HCT116 (cell line): Measurements from ENCODE around the gene MMP10.
"Not testable (repeated sequence)": the region's sequence is repeated elsewhere in the genome, so short reads cannot be mapped to it uniquely, and the experiment has no call there.

Experiments used
- EGR1 ChIP-seq: IDR thresholded peaks from 2 replicates; pipeline ENCODE4 v1.6.1; 2012; ENCODE audit warnings: low read depth
- EZH2phosphoT487 ChIP-seq: fragments of 200-600 bp; IDR thresholded peaks from 2 replicates; pipeline ENCODE4 v1.6.1; 2018; ENCODE audit warnings: antibody characterized with exemption, borderline replicate concordance
- FOSL1 ChIP-seq: IDR thresholded peaks from 2 replicates; pipeline ENCODE4 v1.6.1; 2012; ENCODE audit warnings: low read depth
- POLR2A ChIP-seq: IDR thresholded peaks from 2 replicates; pipeline ENCODE4 v1.7.0; 2011; ENCODE audit warnings: borderline replicate concordance; ENCODE audit not compliant: insufficient read depth, insufficient read length; ENCODE audit errors: extremely low read depth
- POLR2AphosphoS5 ChIP-seq: IDR thresholded peaks from 2 replicates; pipeline ENCODE4 v1.6.1; 2011; ENCODE audit warnings: mild to moderate bottlenecking, low read depth, low read length, moderate library complexity
- SIN3A ChIP-seq: IDR thresholded peaks from 2 replicates; pipeline ENCODE4 v1.6.1; 2012; ENCODE audit warnings: low read depth
- SRF ChIP-seq: IDR thresholded peaks from 2 replicates; pipeline ENCODE4 v1.6.1; 2012; ENCODE audit warnings: low read depth
- TCF7L2 ChIP-seq: IDR thresholded peaks from 2 replicates; pipeline ENCODE4 v1.7.0; 2011; ENCODE audit warnings: borderline replicate concordance, inconsistent platforms; ENCODE audit not compliant: insufficient read depth, insufficient read length; ENCODE audit errors: extremely low read depth
- YY1 ChIP-seq: IDR thresholded peaks from 2 replicates; pipeline ENCODE4 v1.6.1; 2011; ENCODE audit warnings: low read length, low read depth, moderate library complexity, mild to moderate bottlenecking; ENCODE audit not compliant: insufficient replicate concordance; ENCODE audit errors: extremely low read depth
- TF ChIP-seq, protein P1 (sequence below), 3 experiments: fragments of 200-600 bp in 1 of 3; sonication (generic) in 1 of 3; IDR thresholded peaks in 2 of 3; conservative IDR thresholded peaks in 1 of 3; 2 replicates each; pipeline ENCODE4 v1.5.1; 2012 to 2017; ENCODE audit warnings: low read depth in 2 of 3, low read length in 2 of 3, antibody characterized with exemption in 1 of 3, borderline replicate concordance in 1 of 3, control low read depth in 1 of 3, mild to moderate bottlenecking in 1 of 3, mixed read lengths in 1 of 3, mixed run types in 1 of 3, moderate library complexity in 1 of 3; ENCODE audit not compliant: insufficient read depth in 1 of 3
- TF ChIP-seq, protein P2 (sequence below): IDR thresholded peaks from 2 replicates; pipeline ENCODE4 v1.6.1; 2012
- TF ChIP-seq, protein P3 (sequence below): IDR thresholded peaks from 2 replicates; pipeline ENCODE4 v1.6.1; 2012; ENCODE audit warnings: low read depth

DNA sequence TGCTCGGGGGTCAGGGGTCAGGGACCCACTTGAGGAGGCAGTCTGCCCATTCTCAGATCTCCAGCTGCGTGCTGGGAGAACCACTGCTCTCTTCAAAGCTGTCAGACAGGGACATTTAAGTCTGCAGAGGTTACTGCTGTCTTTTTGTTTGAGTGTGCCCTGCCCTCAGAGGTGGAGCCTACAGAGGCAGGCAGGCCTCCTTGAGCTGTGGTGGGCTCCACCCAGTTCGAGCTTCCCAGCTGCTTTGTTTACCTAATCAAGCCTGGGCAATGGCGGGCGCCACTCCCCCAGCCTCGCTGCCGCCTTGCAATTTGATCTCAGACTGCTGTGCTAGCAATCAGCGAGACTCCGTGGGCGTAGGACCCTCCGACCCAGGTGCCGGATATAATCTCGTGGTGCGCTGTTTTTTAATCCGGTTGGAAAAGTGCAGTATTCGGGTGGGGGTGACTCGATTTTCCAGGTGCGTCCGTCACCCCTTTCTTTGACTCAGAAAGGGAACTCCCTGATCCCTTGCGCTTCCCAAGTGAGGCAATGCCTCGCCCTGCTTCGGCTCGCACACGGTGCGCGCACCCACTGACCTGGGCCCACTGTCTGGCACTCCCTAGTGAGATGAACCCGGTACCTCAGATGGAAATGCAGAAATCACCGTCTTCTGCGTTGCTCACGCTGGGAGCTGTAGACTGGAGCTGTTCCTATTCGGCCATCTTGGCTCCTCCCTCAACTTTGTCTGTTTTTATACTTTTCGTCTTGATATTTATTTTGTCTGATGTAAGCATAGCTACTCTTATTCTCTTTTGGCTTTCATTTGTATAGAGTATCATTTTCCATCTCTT is 33.5 kb downstream of the MMP10 start:
- not testable (repeated sequence) for TF ChIP-seq FOSL1, EGR1, POLR2A, YY1, SRF, TCF7L2, POLR2AphosphoS5, EZH2phosphoT487, SIN3A
- TF ChIP-seq, protein P1, sequence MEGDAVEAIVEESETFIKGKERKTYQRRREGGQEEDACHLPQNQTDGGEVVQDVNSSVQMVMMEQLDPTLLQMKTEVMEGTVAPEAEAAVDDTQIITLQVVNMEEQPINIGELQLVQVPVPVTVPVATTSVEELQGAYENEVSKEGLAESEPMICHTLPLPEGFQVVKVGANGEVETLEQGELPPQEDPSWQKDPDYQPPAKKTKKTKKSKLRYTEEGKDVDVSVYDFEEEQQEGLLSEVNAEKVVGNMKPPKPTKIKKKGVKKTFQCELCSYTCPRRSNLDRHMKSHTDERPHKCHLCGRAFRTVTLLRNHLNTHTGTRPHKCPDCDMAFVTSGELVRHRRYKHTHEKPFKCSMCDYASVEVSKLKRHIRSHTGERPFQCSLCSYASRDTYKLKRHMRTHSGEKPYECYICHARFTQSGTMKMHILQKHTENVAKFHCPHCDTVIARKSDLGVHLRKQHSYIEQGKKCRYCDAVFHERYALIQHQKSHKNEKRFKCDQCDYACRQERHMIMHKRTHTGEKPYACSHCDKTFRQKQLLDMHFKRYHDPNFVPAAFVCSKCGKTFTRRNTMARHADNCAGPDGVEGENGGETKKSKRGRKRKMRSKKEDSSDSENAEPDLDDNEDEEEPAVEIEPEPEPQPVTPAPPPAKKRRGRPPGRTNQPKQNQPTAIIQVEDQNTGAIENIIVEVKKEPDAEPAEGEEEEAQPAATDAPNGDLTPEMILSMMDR (IDR thresholded peaks at IDR 0.05 in 2 of 3, conservative IDR thresholded peaks at IDR 0.05 in 1 of 3; ENCODE audit: borderline replicate concordance in 1 of 3, insufficient read depth in 1 of 3, low read depth in 2 of 3, low read length in 2 of 3): not testable (repeated sequence)
- TF ChIP-seq, protein P2, sequence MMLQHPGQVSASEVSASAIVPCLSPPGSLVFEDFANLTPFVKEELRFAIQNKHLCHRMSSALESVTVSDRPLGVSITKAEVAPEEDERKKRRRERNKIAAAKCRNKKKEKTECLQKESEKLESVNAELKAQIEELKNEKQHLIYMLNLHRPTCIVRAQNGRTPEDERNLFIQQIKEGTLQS: not testable (repeated sequence)
- TF ChIP-seq, protein P3, sequence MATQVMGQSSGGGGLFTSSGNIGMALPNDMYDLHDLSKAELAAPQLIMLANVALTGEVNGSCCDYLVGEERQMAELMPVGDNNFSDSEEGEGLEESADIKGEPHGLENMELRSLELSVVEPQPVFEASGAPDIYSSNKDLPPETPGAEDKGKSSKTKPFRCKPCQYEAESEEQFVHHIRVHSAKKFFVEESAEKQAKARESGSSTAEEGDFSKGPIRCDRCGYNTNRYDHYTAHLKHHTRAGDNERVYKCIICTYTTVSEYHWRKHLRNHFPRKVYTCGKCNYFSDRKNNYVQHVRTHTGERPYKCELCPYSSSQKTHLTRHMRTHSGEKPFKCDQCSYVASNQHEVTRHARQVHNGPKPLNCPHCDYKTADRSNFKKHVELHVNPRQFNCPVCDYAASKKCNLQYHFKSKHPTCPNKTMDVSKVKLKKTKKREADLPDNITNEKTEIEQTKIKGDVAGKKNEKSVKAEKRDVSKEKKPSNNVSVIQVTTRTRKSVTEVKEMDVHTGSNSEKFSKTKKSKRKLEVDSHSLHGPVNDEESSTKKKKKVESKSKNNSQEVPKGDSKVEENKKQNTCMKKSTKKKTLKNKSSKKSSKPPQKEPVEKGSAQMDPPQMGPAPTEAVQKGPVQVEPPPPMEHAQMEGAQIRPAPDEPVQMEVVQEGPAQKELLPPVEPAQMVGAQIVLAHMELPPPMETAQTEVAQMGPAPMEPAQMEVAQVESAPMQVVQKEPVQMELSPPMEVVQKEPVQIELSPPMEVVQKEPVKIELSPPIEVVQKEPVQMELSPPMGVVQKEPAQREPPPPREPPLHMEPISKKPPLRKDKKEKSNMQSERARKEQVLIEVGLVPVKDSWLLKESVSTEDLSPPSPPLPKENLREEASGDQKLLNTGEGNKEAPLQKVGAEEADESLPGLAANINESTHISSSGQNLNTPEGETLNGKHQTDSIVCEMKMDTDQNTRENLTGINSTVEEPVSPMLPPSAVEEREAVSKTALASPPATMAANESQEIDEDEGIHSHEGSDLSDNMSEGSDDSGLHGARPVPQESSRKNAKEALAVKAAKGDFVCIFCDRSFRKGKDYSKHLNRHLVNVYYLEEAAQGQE: not testable (repeated sequence)
